Peyer's patch (tissue), 4 donors: ENCODE data around the gene VRK1.

ENCODE experiments used
- CTCF ChIP-seq, 6 experiments: fragments of 450-650 bp in 4 of 6; fragments of 200-600 bp in 2 of 6; sonication (generic) in 1 of 6; IDR thresholded peaks; one replicate each; pipeline ENCODE4 v1.5.1; 2017 to 2019; ENCODE audit warnings: antibody characterized with exemption in 6 of 6, mild to moderate bottlenecking in 3 of 6, moderate library complexity in 1 of 6
- POLR2A ChIP-seq, 2 donors: fragments of 450-650 bp; IDR thresholded peaks; one replicate each; pipeline ENCODE4 v1.5.1; 2017; ENCODE audit warnings: antibody characterized with exemption in 2 of 2, mild to moderate bottlenecking in 2 of 2, moderate library complexity in 2 of 2

GRCh38 chr14:96803958-96804357, 6.8 kb downstream of the VRK1 start:
- TF ChIP-seq POLR2A (IDR thresholded peaks at IDR 0.05) (no peak), CTCF (IDR thresholded peaks at IDR 0.05) (no peak)
